ENCODE data around the gene CRABP2. TPM values are rescaled to one million over a fixed set of nuclear protein-coding genes. Genes with fewer than 3 reads are reported as not detected.

CRABP2 gene
- total and polyA plus RNA-seq, 2 experiments from 2014 or later, result 45.9 to 137 TPM

DNA sequence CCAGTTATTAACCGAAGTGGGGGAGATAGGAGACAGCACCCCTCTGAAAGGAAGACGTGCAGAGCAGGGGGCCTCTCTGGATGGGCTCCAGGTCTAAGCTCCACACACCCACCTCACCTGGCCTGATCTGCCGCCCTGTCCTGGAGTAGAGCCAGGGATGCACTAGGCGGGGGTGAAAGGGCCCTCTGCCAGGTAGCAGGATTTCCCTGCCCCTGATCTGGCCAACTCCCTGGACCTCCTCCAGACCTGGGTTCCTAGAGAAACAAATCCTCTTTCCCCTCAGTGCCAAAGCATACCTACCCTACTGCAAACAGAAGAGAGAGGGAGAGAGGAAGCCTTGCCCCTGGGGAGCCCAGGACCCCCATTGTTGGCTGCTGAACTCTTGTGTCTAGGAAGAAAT, 2.0 kb downstream of the CRABP2 start (continued):
- TF ChIP-seq CREB1 (CRISPR knock-in tag; IDR thresholded peaks at IDR 0.05; ENCODE audit: low read depth) (no peak), POLR2AphosphoS5 (IDR thresholded peaks at IDR 0.05; ENCODE audit: low read depth) (no peak), ZNF331 (CRISPR knock-in tag; IDR thresholded peaks at IDR 0.05; ENCODE audit: low read depth) (no peak)

GRCh38 chr1:156700736-156701531, 4.4 kb downstream of the CRABP2 start:
- peaks cover 31% of the 10 kb centered on the region for H3K4me1 Mint-ChIP-seq
- H3K4me3 Mint-ChIP-seq, result no peak overlapping the region
- ATAC-seq, result no peak
- no peak for DNase-seq (ENCODE audit: low spot score)
- no peak overlapping the region for H3K27ac ChIP-seq (ENCODE audit: low read depth)
- peaks cover 28% of the 10 kb centered on the region for H3K27me3 Mint-ChIP-seq (ENCODE audit: insufficient read depth, low read depth, poor library complexity)
- H3K4me1 ChIP-seq (ENCODE audit: insufficient read depth), result peaks cover 22% of the 10 kb centered on the region
- no peak overlapping the region for H2AFZ ChIP-seq
- H3K36me3 Mint-ChIP-seq (ENCODE audit: low read depth), result peaks cover 47% of the 10 kb centered on the region
- TF ChIP-seq, protein P1, sequence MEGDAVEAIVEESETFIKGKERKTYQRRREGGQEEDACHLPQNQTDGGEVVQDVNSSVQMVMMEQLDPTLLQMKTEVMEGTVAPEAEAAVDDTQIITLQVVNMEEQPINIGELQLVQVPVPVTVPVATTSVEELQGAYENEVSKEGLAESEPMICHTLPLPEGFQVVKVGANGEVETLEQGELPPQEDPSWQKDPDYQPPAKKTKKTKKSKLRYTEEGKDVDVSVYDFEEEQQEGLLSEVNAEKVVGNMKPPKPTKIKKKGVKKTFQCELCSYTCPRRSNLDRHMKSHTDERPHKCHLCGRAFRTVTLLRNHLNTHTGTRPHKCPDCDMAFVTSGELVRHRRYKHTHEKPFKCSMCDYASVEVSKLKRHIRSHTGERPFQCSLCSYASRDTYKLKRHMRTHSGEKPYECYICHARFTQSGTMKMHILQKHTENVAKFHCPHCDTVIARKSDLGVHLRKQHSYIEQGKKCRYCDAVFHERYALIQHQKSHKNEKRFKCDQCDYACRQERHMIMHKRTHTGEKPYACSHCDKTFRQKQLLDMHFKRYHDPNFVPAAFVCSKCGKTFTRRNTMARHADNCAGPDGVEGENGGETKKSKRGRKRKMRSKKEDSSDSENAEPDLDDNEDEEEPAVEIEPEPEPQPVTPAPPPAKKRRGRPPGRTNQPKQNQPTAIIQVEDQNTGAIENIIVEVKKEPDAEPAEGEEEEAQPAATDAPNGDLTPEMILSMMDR (conservative IDR thresholded peaks at IDR 0.05; ENCODE audit: low read depth in 2 of 2), result no peak
- no peak for TF ChIP-seq CREB1 (CRISPR knock-in tag; IDR thresholded peaks at IDR 0.05; ENCODE audit: low read depth)
- no peak for TF ChIP-seq EZH2 (IDR thresholded peaks at IDR 0.05; ENCODE audit: low read depth, unreplicated experiment)
- no peak for TF ChIP-seq NANOG (IDR thresholded peaks at IDR 0.05; ENCODE audit: borderline replicate concordance)
- peaks cover 4% of the 10 kb centered on the region; the same call in 1 of the 2 replicates for H3F3A ChIP-seq (replicated peaks; ENCODE audit: low read depth)
- no peaks in the 10 kb centered on the region; the same call in 1 of the 2 replicates for H3K36me3 ChIP-seq (ENCODE audit: insufficient read depth)
- no peak overlapping the region for H3K4me3 ChIP-seq
- H3K4me2 ChIP-seq, result no peak overlapping the region
- H4K20me1 ChIP-seq (replicated peaks; ENCODE audit: insufficient read depth), result no peaks in the 10 kb centered on the region; the same call in 1 of the 2 replicates
- no peaks in the 10 kb centered on the region for H3K9me2 ChIP-seq (ENCODE audit: insufficient read depth)
- peak overlapping the region; percentile 33; the same call in 1 of the 2 replicates for H3K27ac Mint-ChIP-seq
- peaks cover 13% of the 10 kb centered on the region for H3K79me2 ChIP-seq (replicated peaks; ENCODE audit: insufficient read depth)
- peaks cover 27% of the 10 kb centered on the region for H3K27me3 ChIP-seq (ENCODE audit: insufficient read depth)
- H3K9me3 Mint-ChIP-seq, result no peaks in the 10 kb centered on the region; the same call in 2 of the 3 replicates

GRCh38 chr1:156698995-156699394, 6.4 kb downstream of the CRABP2 start:
- no peak overlapping the region for H3K4me3 ChIP-seq
- Mint-ChIP-seq H3K4me1 (peaks cover 33% of the 10 kb centered on the region), H3K36me3 (ENCODE audit: low read depth) (peaks cover 47% of the 10 kb centered on the region), H3K9me3 (no peaks in the 10 kb centered on the region; the same call in 2 of the 3 replicates), H3K4me3 (no peak overlapping the region), H3K27ac (no peak overlapping the region), H3K27me3 (ENCODE audit: insufficient read depth, low read depth, poor library complexity) (peaks cover 19% of the 10 kb centered on the region)
- H2AFZ ChIP-seq, result no peak overlapping the region
- no peaks in the 10 kb centered on the region; the same call in 1 of the 2 replicates for H4K20me1 ChIP-seq (replicated peaks; ENCODE audit: insufficient read depth)
- no peak overlapping the region for H3K4me2 ChIP-seq
- ATAC-seq (no peak), DNase-seq (ENCODE audit: low spot score) (no peak)
- peaks cover 22% of the 10 kb centered on the region for H3K4me1 ChIP-seq (ENCODE audit: insufficient read depth)
- H3K36me3 ChIP-seq (ENCODE audit: insufficient read depth), result no peaks in the 10 kb centered on the region; the same call in 1 of the 2 replicates
- no peaks in the 10 kb centered on the region for H3K9me2 ChIP-seq (ENCODE audit: insufficient read depth)
- peaks cover 11% of the 10 kb centered on the region for H3K27me3 ChIP-seq (ENCODE audit: insufficient read depth)
- peaks cover 11% of the 10 kb centered on the region for H3F3A ChIP-seq (replicated peaks; ENCODE audit: low read depth)
- peaks cover 6% of the 10 kb centered on the region for H3K79me2 ChIP-seq (replicated peaks; ENCODE audit: insufficient read depth)
- H3K27ac ChIP-seq (ENCODE audit: low read depth), result no peak overlapping the region
- no peak for TF ChIP-seq JUNB (IDR thresholded peaks at IDR 0.05; ENCODE audit: unreplicated experiment)
- TF ChIP-seq ZNF331 (CRISPR knock-in tag; IDR thresholded peaks at IDR 0.05; ENCODE audit: low read depth), result no peak
- TF ChIP-seq ZNF462 (CRISPR knock-in tag; IDR thresholded peaks at IDR 0.05), result no peak
- TF ChIP-seq NANOG (IDR thresholded peaks at IDR 0.05; ENCODE audit: borderline replicate concordance), result no peak
- TF ChIP-seq EZH2 (IDR thresholded peaks at IDR 0.05; ENCODE audit: low read depth, unreplicated experiment), result no peak
